HTERT RPE-1 (cell line): ENCODE results near the gene RANBP17.

Experiments used
- in situ Hi-C: fragments of 300-500 bp; cut with MboI; formaldehyde crosslinking; loops from 4 replicates; pipeline ENCODE4 v1.14.3; 2020; ENCODE audit warnings: low sequenced_read_pairs

RANBP17 gene

DNA sequence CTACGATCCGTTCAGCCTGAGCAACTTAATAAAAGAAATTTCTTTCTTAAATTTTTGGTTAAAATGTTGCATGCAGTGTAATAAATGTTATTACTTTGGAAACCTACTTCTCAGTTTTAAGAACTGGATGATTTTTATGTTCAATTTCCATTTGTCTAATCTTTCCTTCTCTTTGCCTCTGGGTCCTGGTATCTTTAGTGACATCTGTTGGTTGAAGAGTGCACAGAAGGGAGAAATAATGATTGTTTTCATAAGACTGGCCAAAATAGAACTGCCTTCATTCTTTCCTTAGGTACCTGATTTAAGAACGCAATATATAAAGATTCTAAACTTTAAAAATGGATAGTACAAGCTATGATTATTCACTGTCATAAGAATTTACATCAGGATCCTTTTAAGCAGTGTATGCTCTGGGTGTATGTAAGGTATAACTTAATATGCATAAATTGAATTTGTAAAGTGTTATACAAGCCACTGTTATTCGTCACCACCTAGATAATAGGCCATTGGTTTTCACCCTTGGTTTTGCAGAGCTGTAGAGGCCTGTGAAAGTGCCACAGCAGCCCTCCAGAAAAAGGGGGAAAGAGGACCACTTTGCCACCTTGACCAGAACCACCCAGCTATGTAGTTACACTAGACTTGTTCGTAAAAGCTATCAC lies 364.4 kb downstream of the RANBP17 start:
- in situ Hi-C loops: no loop called here

DNA sequence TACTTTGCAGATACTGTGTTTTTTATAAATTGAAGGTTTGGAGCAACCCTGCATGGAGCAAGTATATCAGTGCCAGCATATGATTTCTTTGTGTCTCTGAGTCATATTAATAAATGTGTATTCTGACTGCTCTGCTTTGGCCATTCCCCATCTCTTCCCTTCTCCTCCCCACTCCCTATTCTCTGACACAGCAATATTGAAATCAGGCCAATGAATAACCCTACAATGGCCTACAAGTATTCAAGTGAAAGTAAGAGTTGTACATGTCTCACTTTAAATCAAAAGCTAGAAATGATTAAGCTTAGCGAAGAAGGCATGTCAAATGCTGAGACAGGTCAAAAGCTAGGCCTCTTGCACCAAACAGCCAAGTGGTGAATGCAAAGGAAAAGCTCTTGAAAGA lies 365.0 kb downstream of the RANBP17 start:
- in situ Hi-C loops: no loop called here

DNA sequence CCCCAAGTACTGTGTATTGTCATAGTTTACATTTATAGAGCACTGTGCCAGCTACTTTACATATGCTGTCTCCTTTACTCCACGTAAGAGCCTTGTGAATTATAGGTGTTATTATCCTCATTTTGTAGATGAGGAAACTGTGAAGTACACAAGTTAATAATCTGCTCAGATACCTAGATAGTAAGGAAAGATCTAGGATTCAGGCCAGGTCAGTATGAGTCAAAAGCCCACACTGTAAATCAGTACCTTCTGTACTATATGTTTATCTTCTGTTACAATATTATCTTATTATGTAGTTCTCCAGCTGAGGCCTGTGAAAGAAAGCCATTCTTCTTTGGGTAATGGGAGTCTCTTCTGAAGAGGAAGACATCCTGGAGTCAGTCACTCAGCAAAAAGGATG lies 374.8 kb downstream of the RANBP17 start:
- in situ Hi-C loops: no loop called here

DNA sequence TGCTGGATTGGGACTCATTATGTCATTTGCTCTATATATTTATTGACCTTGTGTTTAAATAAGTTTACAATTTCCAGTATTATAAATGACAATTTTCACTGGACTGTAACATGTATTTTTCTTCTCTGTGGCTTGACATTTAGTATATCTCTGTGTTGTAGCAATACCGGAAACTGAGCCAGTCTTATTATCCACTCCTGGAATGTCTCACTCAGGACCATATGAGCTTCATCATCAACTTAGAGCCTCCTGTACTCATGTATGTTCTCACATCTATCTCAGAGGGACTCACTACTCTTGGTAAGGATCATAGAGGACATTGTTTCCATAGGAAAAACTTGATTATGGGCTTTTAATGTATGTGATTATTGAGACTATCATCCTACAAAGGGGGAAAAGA lies 380.7 kb downstream of the RANBP17 start:
- in situ Hi-C loops: no loop called here

DNA sequence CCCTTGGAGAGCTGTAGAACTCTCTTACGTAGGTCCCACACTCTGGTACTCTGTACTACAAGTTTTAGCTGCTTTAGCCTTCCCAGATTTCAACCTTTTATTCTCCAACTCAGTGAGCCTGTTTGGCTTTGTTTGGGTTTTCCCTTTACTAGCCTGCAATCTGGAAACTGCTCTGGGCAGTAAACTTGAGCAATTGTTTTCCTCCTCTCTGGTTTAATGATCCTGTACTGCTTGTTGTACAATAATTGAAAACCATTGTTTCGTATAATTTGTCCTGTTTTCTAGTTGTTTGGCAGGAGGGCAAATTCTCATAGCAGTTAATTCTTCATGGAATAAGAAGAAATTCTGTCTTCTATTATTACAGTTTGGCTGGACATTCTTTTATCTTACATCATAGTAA lies 384.4 kb downstream of the RANBP17 start:
- in situ Hi-C loops: no loop called here

DNA sequence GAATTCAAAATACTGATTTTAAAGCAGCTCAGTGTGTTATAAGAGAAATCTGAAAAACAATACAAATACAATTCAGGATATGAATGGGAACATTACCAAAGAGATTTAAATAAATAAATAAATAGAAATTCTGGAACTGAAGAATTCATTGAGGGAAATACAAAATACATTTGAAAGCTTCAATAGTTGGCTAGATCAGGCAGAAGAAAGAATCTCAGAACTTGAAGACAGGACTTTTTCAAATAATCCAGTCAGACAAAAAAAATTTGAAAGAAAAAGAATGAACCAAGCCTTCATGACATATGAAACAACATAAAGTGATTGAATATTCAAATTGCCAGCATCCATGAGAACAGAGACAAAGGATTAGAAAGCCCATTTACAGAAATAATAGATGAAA lies 387.6 kb downstream of the RANBP17 start:
- in situ Hi-C loops: no loop called here

DNA sequence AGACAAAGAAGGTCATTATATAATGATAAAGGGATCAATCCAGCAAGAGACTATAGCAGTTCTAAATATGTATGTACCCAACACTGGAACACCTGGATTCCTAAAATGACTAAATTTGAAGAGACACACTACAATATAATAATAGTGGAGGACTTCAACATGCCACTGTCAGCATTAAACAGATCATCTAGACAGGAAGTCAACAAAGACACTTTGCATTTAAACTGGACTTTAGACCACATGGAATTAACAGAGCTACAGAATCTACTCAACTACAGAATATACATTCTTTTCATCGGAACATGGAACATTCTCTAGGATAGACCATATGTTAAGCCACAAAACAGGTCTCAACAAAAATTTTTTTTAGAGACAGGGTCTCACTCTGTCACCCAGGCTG lies 388.9 kb downstream of the RANBP17 start:
- in situ Hi-C loops: no loop called here

DNA sequence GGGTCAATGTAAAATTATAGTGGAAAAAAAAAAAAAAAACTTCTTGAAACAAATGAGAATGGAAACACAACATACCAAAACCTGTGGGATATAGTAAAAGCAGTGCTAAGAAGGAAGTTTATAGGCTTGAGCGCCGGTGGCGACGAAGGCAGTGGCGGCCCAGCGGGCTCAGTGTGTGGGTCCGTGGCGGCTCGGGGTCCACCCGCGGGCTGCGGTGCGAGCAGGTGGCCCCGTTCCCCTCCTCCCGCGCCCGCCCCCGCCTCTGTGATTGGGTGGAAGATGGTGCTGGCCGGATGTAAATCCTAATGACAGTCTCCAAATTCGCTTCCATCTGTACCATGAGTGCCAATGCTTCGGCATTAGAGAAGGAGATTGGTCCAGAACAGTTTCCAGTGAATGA lies 389.7 kb downstream of the RANBP17 start:
- in situ Hi-C loops: no loop called here

DNA sequence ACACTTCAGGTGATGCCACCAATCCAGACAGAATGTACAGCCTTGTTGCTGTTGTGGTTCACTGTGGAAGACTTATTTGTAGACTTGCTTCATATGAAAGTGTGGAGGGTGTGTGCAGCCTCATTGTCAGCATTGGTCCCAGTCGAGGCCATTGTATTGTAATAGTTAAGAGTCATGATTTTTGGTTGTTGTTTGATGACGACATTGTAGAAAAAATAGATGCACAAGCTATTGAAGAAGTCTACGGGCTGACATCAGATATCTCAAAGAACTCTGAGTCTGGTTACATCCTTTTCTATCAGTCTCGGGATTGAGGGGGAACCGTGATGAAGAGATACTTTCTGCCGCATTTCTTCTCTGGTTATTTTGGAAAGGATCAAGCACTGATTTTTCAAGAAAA lies 390.9 kb downstream of the RANBP17 start:
- in situ Hi-C loops: no loop called here

DNA sequence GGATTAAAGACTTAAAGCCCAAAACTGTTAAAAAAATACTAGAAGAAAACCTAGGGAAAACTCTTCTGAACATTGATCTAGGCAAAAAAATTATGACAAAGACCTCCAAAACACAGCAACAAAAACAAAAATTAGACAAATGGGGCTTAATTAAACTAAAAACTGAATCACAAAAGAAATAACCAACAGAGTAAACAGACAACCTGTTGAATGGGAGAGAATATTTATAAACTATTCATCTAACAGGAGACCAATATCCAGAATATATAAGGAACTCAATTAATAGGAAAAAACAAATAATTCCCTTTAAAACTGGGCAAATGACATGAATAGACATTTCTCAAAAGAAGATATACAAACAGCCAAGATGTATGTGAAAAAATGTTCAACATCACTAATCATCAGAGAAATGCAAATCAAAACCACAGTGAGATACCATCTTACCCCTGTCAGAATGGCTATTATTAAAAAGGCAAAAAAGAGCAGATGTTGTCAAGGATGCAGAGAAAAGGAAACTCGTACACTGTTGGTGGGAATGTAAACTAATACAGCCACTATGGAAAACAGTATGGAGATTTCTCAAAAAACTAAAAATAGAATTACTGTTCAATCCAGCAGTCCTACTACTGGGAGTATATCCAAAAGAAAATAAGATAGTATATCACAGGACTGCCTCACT lies 397.1 kb downstream of the RANBP17 start:
- in situ Hi-C loops: no loop called here

DNA sequence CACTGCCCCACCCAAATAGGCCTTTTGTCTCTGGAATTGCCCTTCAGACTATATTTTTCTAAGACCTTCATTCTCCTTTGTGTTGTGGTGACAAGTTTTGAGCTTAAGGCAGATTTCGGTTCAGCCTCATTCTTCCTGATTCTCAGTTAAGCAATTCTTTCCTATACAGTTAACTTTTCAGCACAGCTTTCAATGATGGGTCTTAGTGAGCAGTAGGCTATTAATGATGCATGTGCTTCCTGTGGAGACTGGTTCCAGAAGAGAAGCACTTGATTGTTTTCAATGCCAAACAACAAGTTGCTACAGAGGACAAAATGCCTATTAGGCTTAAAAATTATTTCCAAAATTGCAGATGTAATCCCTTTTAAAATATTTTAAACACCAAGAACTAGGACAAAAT lies 399.5 kb downstream of the RANBP17 start:
- in situ Hi-C loops: no loop called here

DNA sequence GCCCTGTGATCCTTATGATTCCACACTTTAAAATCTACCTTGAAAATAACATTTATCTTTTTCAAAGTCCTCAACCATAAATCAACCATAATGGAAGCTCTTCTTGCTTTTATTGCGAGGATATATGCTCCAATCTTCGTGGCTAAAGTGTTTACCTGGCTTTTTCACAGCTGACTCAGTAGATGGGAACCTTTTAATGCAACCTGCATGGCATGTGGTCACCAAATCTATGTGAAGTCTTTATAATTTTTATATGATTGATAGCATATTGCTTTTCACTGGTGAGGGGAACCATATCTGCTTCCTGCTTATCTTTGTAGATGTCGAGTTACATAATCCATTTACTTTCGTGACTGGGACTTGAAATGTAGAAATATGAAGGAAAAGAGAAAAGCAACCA lies 400.1 kb downstream of the RANBP17 start:
- in situ Hi-C loops: no loop called here

DNA sequence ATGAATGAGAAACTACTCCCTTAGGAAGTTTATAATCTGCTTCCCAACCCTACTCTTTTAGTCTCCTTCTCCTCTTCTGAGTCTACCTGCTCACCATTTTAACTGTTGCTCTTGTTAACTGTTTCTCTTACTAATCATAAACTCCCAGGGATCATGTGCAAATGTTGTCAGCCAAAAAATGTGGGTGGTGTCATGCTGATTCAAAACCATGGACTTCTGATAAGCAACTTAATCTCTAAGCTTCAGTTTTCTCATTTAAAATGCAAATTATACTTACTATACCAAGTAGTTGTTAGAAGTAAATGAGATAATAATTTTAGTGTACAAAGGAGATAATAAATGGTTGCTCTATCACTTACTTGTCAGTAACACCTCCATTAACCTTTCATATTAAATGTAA lies 401.4 kb downstream of the RANBP17 start:
- in situ Hi-C loops: no loop called here

DNA sequence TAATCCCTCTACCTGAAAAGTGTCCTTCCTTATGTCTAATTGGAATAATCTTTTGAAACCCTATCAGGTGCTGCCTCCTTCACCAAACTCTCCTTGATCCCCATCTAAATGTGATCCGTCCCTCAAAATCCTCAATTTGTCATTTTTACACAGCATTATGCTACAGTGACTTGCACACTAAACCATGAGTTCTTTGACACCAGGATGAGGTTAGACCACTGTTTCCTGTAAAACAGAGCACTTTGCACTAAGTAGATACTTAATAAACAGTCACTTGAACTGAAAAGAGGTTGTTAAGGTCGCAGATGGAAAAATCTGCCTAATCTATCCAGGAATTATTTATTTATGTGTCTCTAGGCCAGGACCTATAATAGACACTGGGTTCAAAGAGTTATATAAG lies 403.0 kb downstream of the RANBP17 start:
- in situ Hi-C loops: no loop called here

DNA sequence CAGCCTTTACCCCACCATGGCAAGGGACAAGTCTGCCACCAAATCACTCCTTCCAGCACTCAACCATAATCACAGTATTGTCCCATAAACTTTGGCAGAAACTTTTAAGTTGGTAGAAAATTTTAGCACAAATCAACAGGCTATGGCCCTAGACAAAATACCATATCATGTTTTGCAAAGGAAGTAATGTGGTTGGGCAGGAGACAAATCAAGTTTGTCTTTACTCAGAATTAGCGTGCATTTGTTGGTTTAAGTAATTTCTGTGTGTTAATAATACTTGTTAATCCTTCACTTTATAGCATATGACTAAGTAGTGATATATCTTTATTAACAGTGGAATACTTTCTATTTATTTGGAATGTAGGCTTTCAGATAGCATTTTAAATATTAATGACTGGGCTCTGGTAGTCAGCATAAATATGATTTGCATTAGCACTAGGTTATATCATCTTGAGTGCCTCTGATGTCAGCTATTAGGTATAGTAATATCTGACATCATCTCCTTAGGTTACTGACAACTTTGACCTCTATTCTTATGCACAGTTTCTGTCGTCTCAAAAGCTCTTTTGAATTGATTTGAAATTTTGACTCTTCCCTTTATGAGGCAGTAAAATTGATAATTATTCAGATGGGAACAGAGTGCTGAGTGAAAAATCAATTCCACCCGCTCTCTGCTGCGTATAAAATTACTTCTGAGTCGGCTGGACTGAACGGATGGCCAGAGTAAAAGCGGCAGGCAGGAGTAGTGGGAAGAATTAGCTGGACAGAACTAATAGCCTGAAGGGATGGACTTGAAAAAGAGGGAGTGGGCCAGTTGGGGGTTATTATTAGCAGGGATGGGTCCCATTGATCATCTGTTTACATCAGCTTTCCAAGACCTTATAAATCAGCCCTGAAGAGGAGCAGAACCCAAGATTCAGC lies 407.1 kb downstream of the RANBP17 start:
- in situ Hi-C loops: no loop called here

DNA sequence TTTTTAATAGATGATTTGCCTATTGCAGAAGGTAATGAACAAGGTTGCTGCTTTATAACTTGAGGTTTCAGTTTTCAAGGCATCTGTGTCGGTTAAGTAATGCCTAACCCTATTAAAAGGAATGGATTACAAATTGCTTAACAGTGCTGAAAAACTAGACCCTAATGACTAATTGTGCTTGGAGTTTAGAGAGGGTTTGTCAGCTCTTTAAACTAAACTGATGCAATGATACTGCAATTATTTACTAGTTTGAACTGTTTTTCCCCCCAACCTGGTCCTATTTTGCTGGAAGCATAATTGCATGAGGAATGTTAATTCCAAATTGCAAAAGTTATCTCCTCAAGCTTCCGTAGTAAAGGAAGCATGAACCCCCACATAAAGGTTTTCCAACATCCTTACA lies 407.9 kb downstream of the RANBP17 start:
- in situ Hi-C loops: no loop called here

DNA sequence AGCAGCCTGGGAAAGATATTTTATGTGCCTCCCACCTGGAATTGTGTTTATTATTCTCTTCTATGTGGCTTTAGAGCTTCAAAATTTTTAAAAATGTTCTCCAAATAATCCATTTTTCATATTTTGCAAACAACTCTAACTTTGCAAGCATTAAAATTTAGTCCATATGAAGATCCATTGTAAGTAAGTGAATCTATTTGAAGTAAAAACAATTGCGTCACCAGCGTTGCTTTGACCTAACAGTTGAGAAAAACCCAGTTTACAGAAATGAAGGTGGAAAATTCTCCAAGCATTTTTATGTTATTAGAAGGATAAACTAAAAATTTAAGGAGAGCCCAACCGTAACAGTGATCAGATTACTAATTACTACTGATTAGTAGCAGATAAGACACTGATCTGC lies 408.3 kb downstream of the RANBP17 start:
- in situ Hi-C loops: no loop called here

DNA sequence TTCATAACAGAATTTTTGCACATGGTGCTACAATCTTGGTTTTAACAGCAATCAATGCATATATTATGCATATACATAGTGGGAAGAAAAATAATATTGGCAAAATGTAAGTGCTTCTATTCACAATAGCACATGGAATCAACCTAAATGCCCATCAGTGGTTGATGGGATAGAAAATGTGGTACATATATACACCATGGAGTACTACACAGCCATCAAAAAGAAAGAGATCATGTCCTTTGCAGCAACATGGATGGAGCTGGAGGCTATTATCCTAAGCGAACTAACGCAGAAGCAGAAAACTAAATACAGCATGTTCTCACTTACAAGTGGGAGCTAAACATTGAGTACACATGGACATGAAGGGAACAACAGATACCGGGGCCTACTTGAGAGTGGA lies 410.0 kb downstream of the RANBP17 start:
- in situ Hi-C loops: no loop called here

DNA sequence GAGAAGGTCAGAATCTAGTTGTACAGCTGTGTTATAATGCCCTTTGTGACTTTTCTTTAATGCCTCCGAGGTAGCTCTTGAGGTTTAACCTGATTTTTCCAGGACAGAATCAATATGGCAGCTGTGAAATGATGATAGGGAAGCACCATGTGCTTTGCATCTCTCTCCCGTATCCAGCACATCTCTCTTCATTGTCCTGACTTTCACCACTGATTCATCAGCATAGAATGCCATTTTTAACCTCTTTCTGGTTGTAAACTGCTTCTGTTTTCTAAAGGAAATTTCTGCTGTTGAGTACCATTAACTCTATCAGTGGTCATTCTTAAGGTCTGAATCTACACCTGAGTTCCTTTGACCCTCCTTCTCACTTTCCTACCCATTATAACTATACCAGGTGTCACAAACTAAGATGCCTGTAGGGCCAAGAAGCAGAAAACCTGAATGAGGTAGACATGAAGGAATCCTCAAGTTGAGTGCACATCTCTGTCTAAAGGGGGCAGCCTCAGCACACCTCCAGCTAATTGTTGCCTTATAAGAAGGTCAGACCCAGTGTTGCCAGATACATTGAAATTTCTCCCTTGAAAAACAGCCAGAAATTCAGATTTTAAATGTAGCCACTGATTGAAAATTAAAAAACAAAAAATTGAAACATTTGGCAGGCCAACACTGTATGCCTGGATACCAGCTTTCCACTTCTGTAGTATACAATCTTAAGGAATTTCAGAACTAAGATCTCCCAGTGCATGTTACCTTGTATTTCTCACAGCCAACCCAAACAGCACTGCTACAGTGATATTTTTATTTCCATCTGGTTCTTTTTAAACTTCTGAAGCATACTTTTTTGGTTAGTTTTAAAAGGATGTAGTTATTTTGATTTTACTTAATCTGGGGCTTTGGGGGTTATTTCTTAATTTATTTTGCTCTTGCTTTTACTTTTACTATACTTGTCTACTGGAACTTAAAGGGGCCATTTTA lies 411.5 kb downstream of the RANBP17 start:
- in situ Hi-C loops: no loop called here

DNA sequence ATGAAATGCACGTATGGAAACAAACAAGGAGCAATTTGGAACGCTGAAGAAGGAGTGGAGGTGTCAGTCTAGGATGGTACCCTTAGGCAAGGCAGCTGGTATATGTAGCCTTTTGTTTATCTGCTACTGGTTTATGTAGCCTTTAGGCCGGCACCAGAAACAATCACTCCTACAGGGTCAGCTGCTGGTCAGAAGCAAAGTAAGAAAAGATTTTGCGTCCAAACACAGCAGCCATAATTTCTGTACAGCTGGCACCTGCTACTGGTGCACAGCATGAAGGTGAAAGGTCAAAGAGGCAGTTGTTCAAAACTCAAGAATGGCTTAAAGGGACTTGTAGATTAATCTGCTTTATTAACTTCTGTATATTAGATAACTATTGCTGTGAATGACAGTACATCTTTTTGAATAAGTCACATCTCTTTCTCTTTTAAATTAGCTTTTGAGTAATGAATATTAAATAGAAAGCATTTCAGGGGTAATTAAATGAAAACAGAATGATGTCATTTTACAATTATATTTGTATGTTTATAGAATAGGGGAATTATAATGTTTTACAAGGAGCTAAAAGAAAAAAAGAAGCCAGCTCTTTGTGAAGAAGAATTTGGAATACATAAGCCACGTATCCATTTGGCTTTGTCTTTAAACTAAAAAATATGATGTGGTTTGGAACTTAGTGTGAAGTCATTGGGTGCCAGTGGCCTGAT lies 414.2 kb downstream of the RANBP17 start:
- in situ Hi-C loops: no loop called here
